HFFc6 (cell line): ENCODE measurements around the gene PGGHG. TPM values are rescaled to one million over a fixed set of nuclear protein-coding genes. Genes with fewer than 3 reads are reported as not detected.
A peak's percentile ranks its signal among the peaks of the same experiment; 100 is the strongest.
"Not testable (repeated sequence)": the region's sequence is repeated elsewhere in the genome, so short reads cannot be mapped to it uniquely, and the experiment has no call there.

Source experiments
- DNase-seq: peaks from one replicate; pipeline ENCODE4 v3.0.0-alpha.2; 2018
- H3K27ac Mint-ChIP-seq: 2 replicates; pipeline ENCODE4 v1.8.0; 2020; ENCODE audit warnings: mild to moderate bottlenecking, mixed read lengths
- H3K27me3 Mint-ChIP-seq: 2 replicates; pipeline ENCODE4 v1.8.0; 2021; ENCODE audit warnings: mild to moderate bottlenecking, moderate library complexity, mixed read lengths; ENCODE audit not compliant: insufficient read depth
- H3K36me3 Mint-ChIP-seq: 2 replicates; pipeline ENCODE4 v1.8.0; 2021; ENCODE audit warnings: low read depth, mixed read lengths
- H3K4me1 Mint-ChIP-seq: 2 replicates; pipeline ENCODE4 v1.8.0; 2020; ENCODE audit warnings: low read depth, mixed read lengths
- H3K4me3 Mint-ChIP-seq: 2 replicates; pipeline ENCODE4 v1.8.0; 2020; ENCODE audit warnings: mild to moderate bottlenecking, moderate library complexity, mixed read lengths
- H3K9me3 Mint-ChIP-seq: 2 replicates; pipeline ENCODE4 v1.8.0; 2020; ENCODE audit warnings: mild to moderate bottlenecking, mixed read lengths
- CTCF ChIP-seq: fragments of 200-600 bp; sonication (generic); IDR thresholded peaks from 2 replicates; pipeline ENCODE4 v1.5.0; 2021; ENCODE audit warnings: antibody characterized with exemption, mild to moderate bottlenecking
- total RNA-seq, 6 experiments: library from RNA; stranded (reverse); fragmentation: NEBNext Ultra II Directional; extraction: Animal tissue kit (Norgen Biotek cat#: 25700); gene quantifications; 2 replicates in 1 of 6; 3 replicates in 5 of 6; pipeline ENCODE4 v1.2.3, GENCODE V29; 2021

The PGGHG gene
- total RNA-seq, 6 experiments from 2014 or later, result 9.7 to 12.2 (median 11.4) TPM

- Mint-ChIP-seq H3K4me3 (peak overlapping the region; percentile 91; the same call in 1 of the 2 replicates), H3K9me3 (no peaks in the 10 kb centered on the region), H3K27me3 (peaks cover 11% of the 10 kb centered on the region), H3K27ac (no peak overlapping the region), H3K4me1 (peaks cover 50% of the 10 kb centered on the region), H3K36me3 (peaks cover 9% of the 10 kb centered on the region)
- TF ChIP-seq CTCF, result no peak
- no peak for DNase-seq
Observed at GRCh38 chr11:315516-315994, 26.6 kb downstream of the PGGHG start.

GRCh38 chr11:316031-316701 is 27.2 kb downstream of the PGGHG start:
- H3K4me3 Mint-ChIP-seq, result peak overlapping the region; percentile 51; the same call in 1 of the 2 replicates
- no peaks in the 10 kb centered on the region for H3K9me3 Mint-ChIP-seq
- H3K36me3 Mint-ChIP-seq, result peaks cover 9% of the 10 kb centered on the region
- peak overlapping the region; percentile 38; the same call in 1 of the 2 replicates for H3K27ac Mint-ChIP-seq
- TF ChIP-seq CTCF, result no peak
- peaks cover 11% of the 10 kb centered on the region for H3K27me3 Mint-ChIP-seq
- peaks cover 50% of the 10 kb centered on the region for H3K4me1 Mint-ChIP-seq
- DNase-seq, result no peak

GRCh38 chr11:316891-317301 is 28.0 kb downstream of the PGGHG start:
- no peak for DNase-seq
- Mint-ChIP-seq H3K4me1 (peaks cover 46% of the 10 kb centered on the region), H3K36me3 (peaks cover 9% of the 10 kb centered on the region), H3K9me3 (no peaks in the 10 kb centered on the region), H3K4me3 (peak overlapping the region; percentile 51), H3K27ac (peak overlapping the region; percentile 38; the same call in 1 of the 2 replicates), H3K27me3 (peaks cover 11% of the 10 kb centered on the region)
- no peak for TF ChIP-seq CTCF

- peak overlapping the region; percentile 45 for H3K4me3 Mint-ChIP-seq
Observed at GRCh38 chr11:317668-318404, 28.9 kb downstream of the PGGHG start.

GRCh38 chr11:318405-319120 is 29.6 kb downstream of the PGGHG start:
- H3K4me3 Mint-ChIP-seq, result peak overlapping the region; percentile 96; the same call in 1 of the 2 replicates
- not testable (repeated sequence) for DNase-seq, H3K9me3 Mint-ChIP-seq, H3K36me3 Mint-ChIP-seq, H3K27ac Mint-ChIP-seq
- peak; percentile 30; the same call in 1 of the 2 replicates for TF ChIP-seq CTCF
- peaks cover 30% of the 10 kb centered on the region for H3K4me1 Mint-ChIP-seq
- peaks cover 11% of the 10 kb centered on the region for H3K27me3 Mint-ChIP-seq

More at GRCh38 chr11:317668-318404, 28.9 kb downstream of the PGGHG start:
- H3K9me3 Mint-ChIP-seq, H3K36me3 Mint-ChIP-seq, H3K27ac Mint-ChIP-seq, DNase-seq: not testable (repeated sequence)
- peaks cover 37% of the 10 kb centered on the region for H3K4me1 Mint-ChIP-seq
- peaks cover 11% of the 10 kb centered on the region for H3K27me3 Mint-ChIP-seq
